ENCODE data around the gene CYB561D2. TPM values are rescaled to one million over a fixed set of nuclear protein-coding genes. Genes with fewer than 3 reads are reported as not detected.

The CYB561D2 gene
- total RNA-seq, 3 donors from 2014 or later (not counting 1 experiment from before 2014, with no cell fraction given): 39.6 to 54.0 (median 50.5) TPM

GRCh38 chr3:50354186-50354764 is 3.6 kb downstream of the CYB561D2 start:
- peaks cover 44 to 70% of the 10 kb centered on the region in 2 donors for H3K4me1 Mint-ChIP-seq

GRCh38 chr3:50354850-50355249 is 4.2 kb downstream of the CYB561D2 start:
- Mint-ChIP-seq H3K4me1 (peaks cover 47 to 71% of the 10 kb centered on the region in 2 donors), H3K36me3 (no peaks in the 10 kb centered on the region), H3K9me3 (no peaks in the 10 kb centered on the region), H3K27me3 (ENCODE audit: low read depth in 2 of 2) (no peaks in the 10 kb centered on the region), H3K27ac (no peak overlapping the region), H3K4me3 (no peak overlapping the region)
- Histone ChIP-seq H3K9me3 (ENCODE audit: control insufficient read depth, insufficient read depth, low read length) (no peaks in the 10 kb centered on the region), H3K4me1 (ENCODE audit: control insufficient read depth, insufficient read depth, low read length) (peaks cover 60% of the 10 kb centered on the region), H3K27me3 (ENCODE audit: control insufficient read depth, insufficient read depth, low read length) (no peaks in the 10 kb centered on the region), H3K36me3 (ENCODE audit: control insufficient read depth, insufficient read depth, low read length) (peaks cover 55% of the 10 kb centered on the region), H3K27ac (ENCODE audit: low read length) (no peak overlapping the region), H3K4me3 (ENCODE audit: low read length) (no peak overlapping the region)
- no peak for TF ChIP-seq CTCF (IDR thresholded peaks at IDR 0.05)
- ATAC-seq (no peak), DNase-seq (no peak)
- intact Hi-C loops (cut with micrococcal nuclease): loop anchor here (10.0 kb wide), 1 partner anchor 1030 kb away; the partner anchor contains the start of gene MANF
- 97% methylated on average over 7 of the region's 7 CpGs for WGBS (ENCODE audit: insufficient coverage)

More at GRCh38 chr3:50354186-50354764, 3.6 kb downstream of the CYB561D2 start:
- no peaks in the 10 kb centered on the region for H3K27me3 ChIP-seq (ENCODE audit: control insufficient read depth, insufficient read depth, low read length)
- no peak for TF ChIP-seq CTCF (IDR thresholded peaks at IDR 0.05)
- H3K9me3 ChIP-seq (ENCODE audit: control insufficient read depth, insufficient read depth, low read length): no peaks in the 10 kb centered on the region
- H3K27ac ChIP-seq (ENCODE audit: low read length): no peak overlapping the region
- H3K36me3 Mint-ChIP-seq: no peaks in the 10 kb centered on the region
- DNase-seq (no peak), ATAC-seq (no peak)
- no peak overlapping the region for H3K4me3 ChIP-seq (ENCODE audit: low read length)
- no peaks in the 10 kb centered on the region for H3K27me3 Mint-ChIP-seq (ENCODE audit: low read depth in 2 of 2)
- peaks cover 58% of the 10 kb centered on the region for H3K36me3 ChIP-seq (ENCODE audit: control insufficient read depth, insufficient read depth, low read length)
- intact Hi-C loops (cut with micrococcal nuclease): loop anchor here (10.0 kb wide), 1 partner anchor 1031 kb away; the partner anchor contains the start of gene MANF
- 96% methylated on average over 5 of the region's 5 CpGs for WGBS (ENCODE audit: insufficient coverage)
- peak overlapping the region; percentile 4 for H3K4me3 Mint-ChIP-seq
- H3K27ac Mint-ChIP-seq: peak overlapping the region in 1 of 2 donors; percentile 56
- no peaks in the 10 kb centered on the region for H3K9me3 Mint-ChIP-seq
- H3K4me1 ChIP-seq (ENCODE audit: control insufficient read depth, insufficient read depth, low read length): peaks cover 62% of the 10 kb centered on the region

GRCh38 chr3:50355829-50356552 is 5.3 kb downstream of the CYB561D2 start:
- no peak for ATAC-seq
- DNase-seq: no peak
- peak overlapping the region in 1 of 2 donors; percentile 60 for H3K27ac Mint-ChIP-seq
- Histone ChIP-seq H3K4me3 (ENCODE audit: low read length) (no peak overlapping the region), H3K4me1 (ENCODE audit: control insufficient read depth, insufficient read depth, low read length) (peaks cover 54% of the 10 kb centered on the region), H3K36me3 (ENCODE audit: control insufficient read depth, insufficient read depth, low read length) (peaks cover 55% of the 10 kb centered on the region), H3K27me3 (ENCODE audit: control insufficient read depth, insufficient read depth, low read length) (no peaks in the 10 kb centered on the region), H3K27ac (ENCODE audit: low read length) (no peak overlapping the region), H3K9me3 (ENCODE audit: control insufficient read depth, insufficient read depth, low read length) (no peaks in the 10 kb centered on the region)
- H3K4me1 Mint-ChIP-seq: peaks cover 37 to 60% of the 10 kb centered on the region in 2 donors
- H3K9me3 Mint-ChIP-seq: no peaks in the 10 kb centered on the region
- H3K4me3 Mint-ChIP-seq: no peak overlapping the region
- WGBS (ENCODE audit: insufficient coverage): 86% methylated on average over 5 of the region's 5 CpGs
- H3K27me3 Mint-ChIP-seq (ENCODE audit: low read depth in 2 of 2): no peaks in the 10 kb centered on the region
- no peak for TF ChIP-seq CTCF (IDR thresholded peaks at IDR 0.05)
- no peaks in the 10 kb centered on the region for H3K36me3 Mint-ChIP-seq
- intact Hi-C loops (cut with micrococcal nuclease): loop anchor here (10.0 kb wide), 1 partner anchor 1029 kb away; the partner anchor contains the start of gene MANF
